CD14-positive monocyte (primary cell): Measurements from ENCODE around the gene TMBIM4. TPM values are rescaled to one million over a fixed set of nuclear protein-coding genes. Genes with fewer than 3 reads are reported as not detected.

ENCODE experiments used
- DNase-seq, 3 donors: peaks; one replicate each; pipeline ENCODE4 v3.0.0-alpha.2; 2011 to 2022
- H2AFZ ChIP-seq: 2 replicates; pipeline ENCODE4 v1.6.0; 2012; ENCODE audit warnings: mild to moderate bottlenecking, low read depth, low read length, inconsistent platforms; ENCODE audit not compliant: insufficient read depth, poor library complexity, severe bottlenecking
- H3K27ac ChIP-seq, 2 donors: 1 replicate in 1 of 2; 2 replicates in 1 of 2; pipeline ENCODE4 v1.5.1; 2012 to 2013; ENCODE audit warnings: low read length in 2 of 2, control low read depth in 1 of 2, inconsistent platforms in 1 of 2, low read depth in 1 of 2, mild to moderate bottlenecking in 1 of 2
- H3K27me3 ChIP-seq, 2 donors: one replicate each; pipeline versions ENCODE4 v1.6.0 to v1.6.1; 2011 to 2013; ENCODE audit warnings: low read length in 2 of 2; ENCODE audit not compliant: control insufficient read depth in 2 of 2, insufficient read depth in 2 of 2
- H3K36me3 ChIP-seq, 2 donors: replicated peaks in 1 of 2; 1 replicate in 1 of 2; 2 replicates in 1 of 2; pipeline versions ENCODE4 v1.5.1 to v1.6.1; 2012 to 2013; ENCODE audit warnings: low read length in 2 of 2, control low read depth in 1 of 2, inconsistent platforms in 1 of 2, mild to moderate bottlenecking in 1 of 2; ENCODE audit not compliant: insufficient read depth in 2 of 2, control insufficient read depth in 1 of 2
- H3K4me1 ChIP-seq, 2 donors: 1 replicate in 1 of 2; 2 replicates in 1 of 2; pipeline versions ENCODE4 v1.5.1 to v1.6.1; 2012 to 2013; ENCODE audit warnings: low read length in 2 of 2, control low read depth in 1 of 2, inconsistent platforms in 1 of 2, mild to moderate bottlenecking in 1 of 2, moderate library complexity in 1 of 2; ENCODE audit not compliant: insufficient read depth in 2 of 2, control insufficient read depth in 1 of 2
- H3K4me2 ChIP-seq: replicated peaks from 2 replicates; pipeline ENCODE3; 2012; ENCODE audit warnings: low read length, moderate library complexity, mild to moderate bottlenecking; ENCODE audit not compliant: poor library complexity, severe bottlenecking; ENCODE audit errors: extremely low read depth
- H3K4me3 ChIP-seq, 3 experiments: fragments of 200-600 bp in 1 of 3; sonication (generic) in 1 of 3; replicated peaks in 1 of 3; 1 replicate in 2 of 3; 2 replicates in 1 of 3; pipeline ENCODE4 v1.5.1; 2011 to 2013; ENCODE audit warnings: low read length in 3 of 3, mild to moderate bottlenecking in 3 of 3, control low read depth in 2 of 3, low read depth in 2 of 3, inconsistent platforms in 1 of 3, moderate library complexity in 1 of 3
- H3K79me2 ChIP-seq: 2 replicates; pipeline ENCODE4 v1.6.0; 2012; ENCODE audit warnings: mild to moderate bottlenecking, control low read depth, inconsistent platforms, low read length, moderate library complexity; ENCODE audit not compliant: insufficient read depth
- H3K9ac ChIP-seq: 2 replicates; pipeline ENCODE4 v1.6.0; 2017; ENCODE audit warnings: low read length, mild to moderate bottlenecking; ENCODE audit not compliant: insufficient read depth, poor library complexity, severe bottlenecking
- H3K9me3 ChIP-seq, 2 donors: replicated peaks in 1 of 2; 1 replicate in 1 of 2; 2 replicates in 1 of 2; pipeline versions ENCODE4 v1.5.1 to v1.6.1; 2012 to 2013; ENCODE audit warnings: low read length in 2 of 2, control low read depth in 1 of 2; ENCODE audit not compliant: control insufficient read depth in 1 of 2, insufficient read depth in 1 of 2
- H4K20me1 ChIP-seq: 2 replicates; pipeline ENCODE4 v1.6.0; 2012; ENCODE audit warnings: mild to moderate bottlenecking, low read length, control low read depth, moderate library complexity; ENCODE audit not compliant: insufficient read depth
- H3K27ac Mint-ChIP-seq, 7 donors: one replicate each; pipeline ENCODE4 v1.8.0; 2020; ENCODE audit warnings: mild to moderate bottlenecking in 7 of 7, mixed read lengths in 7 of 7, moderate library complexity in 6 of 7, inconsistent platforms in 2 of 7
- H3K27me3 Mint-ChIP-seq, 3 donors: one replicate each; pipeline ENCODE4 v1.8.0; 2021 to 2022; ENCODE audit warnings: low read depth in 3 of 3, mild to moderate bottlenecking in 3 of 3, mixed read lengths in 3 of 3, moderate library complexity in 3 of 3, inconsistent platforms in 1 of 3
- H3K36me3 Mint-ChIP-seq, 2 donors: one replicate each; pipeline ENCODE4 v1.8.0; 2020; ENCODE audit warnings: mixed read lengths in 2 of 2, inconsistent platforms in 1 of 2, mild to moderate bottlenecking in 1 of 2
- H3K4me1 Mint-ChIP-seq: one replicate; pipeline ENCODE4 v1.8.0; 2020; ENCODE audit warnings: mild to moderate bottlenecking, mixed read lengths
- H3K4me3 Mint-ChIP-seq, 2 donors: one replicate each; pipeline ENCODE4 v1.8.0; 2020; ENCODE audit warnings: mild to moderate bottlenecking in 2 of 2, mixed read lengths in 2 of 2, moderate library complexity in 1 of 2
- H3K9me3 Mint-ChIP-seq, 7 donors: one replicate each; pipeline ENCODE4 v1.8.0; 2020 to 2022; ENCODE audit warnings: mixed read lengths in 7 of 7, mild to moderate bottlenecking in 6 of 7, moderate library complexity in 6 of 7, inconsistent platforms in 2 of 7
- CTCF ChIP-seq: fragments of 200-600 bp; IDR thresholded peaks from one replicate; pipeline ENCODE4 v1.8.0; 2022; ENCODE audit warnings: antibody characterized with exemption, mild to moderate bottlenecking
- WGBS: methylation state at CpG from one replicate; pipeline ENCODE4 v1.1.5; 2013; ENCODE audit warnings: missing lambda C conversion rate; ENCODE audit not compliant: insufficient coverage; 5-methylcytosine and 5-hydroxymethylcytosine counted together
- intact Hi-C, 2 donors: fragments of 100-400 bp; cut with micrococcal nuclease; formaldehyde crosslinking; loops; one replicate each; pipeline versions ENCODE4 v1.15.0 to v1.15.1; 2023
- polyA plus RNA-seq, 3 donors: library from polyadenylated mRNA; depleted of rRNA in 1 of 3; unstranded in 2 of 3; stranded (reverse) in 1 of 3; fragments of 300-500 nt in 2 of 3; fragments of >200 nt in 1 of 3; fragmentation: Illumina TruSeq in 2 of 3; gene quantifications; 1 replicate in 2 of 3; 2 replicates in 1 of 3; pipeline ENCODE4 v1.2.3, GENCODE V29; 2012 to 2021

Gene TMBIM4
- polyA plus RNA-seq, 3 donors = 153 to 823 (median 694) TPM

GRCh38 chr12:66111605-66112004 lies 58.2 kb downstream of the TMBIM4 start:
- H3K9me3 Mint-ChIP-seq = peaks cover 0 to 2% (median 0%) of the 10 kb centered on the region in 7 donors
- H3K36me3 Mint-ChIP-seq = no peaks in the 10 kb centered on the region
- no peak overlapping the region for H2AFZ ChIP-seq
- no peak for DNase-seq
- H3K4me3 Mint-ChIP-seq = no peak overlapping the region
- intact Hi-C loops = no loop called here
- no peaks in the 10 kb centered on the region for H3K27me3 Mint-ChIP-seq
- no peak overlapping the region for H3K27ac ChIP-seq
- no peak overlapping the region for H3K9ac ChIP-seq
- H3K79me2 ChIP-seq = no peaks in the 10 kb centered on the region
- no peaks in the 10 kb centered on the region for H3K27me3 ChIP-seq
- H3K4me1 Mint-ChIP-seq = peaks cover 16% of the 10 kb centered on the region
- H3K4me3 ChIP-seq = no peak overlapping the region
- H4K20me1 ChIP-seq = no peaks in the 10 kb centered on the region
- H3K4me1 ChIP-seq = peaks cover 7 to 12% of the 10 kb centered on the region in 2 donors
- TF ChIP-seq CTCF = no peak
- H3K36me3 ChIP-seq = no peaks in the 10 kb centered on the region
- no peak overlapping the region for H3K27ac Mint-ChIP-seq
- H3K9me3 ChIP-seq = no peaks in the 10 kb centered on the region
- no peak overlapping the region for H3K4me2 ChIP-seq

DNA sequence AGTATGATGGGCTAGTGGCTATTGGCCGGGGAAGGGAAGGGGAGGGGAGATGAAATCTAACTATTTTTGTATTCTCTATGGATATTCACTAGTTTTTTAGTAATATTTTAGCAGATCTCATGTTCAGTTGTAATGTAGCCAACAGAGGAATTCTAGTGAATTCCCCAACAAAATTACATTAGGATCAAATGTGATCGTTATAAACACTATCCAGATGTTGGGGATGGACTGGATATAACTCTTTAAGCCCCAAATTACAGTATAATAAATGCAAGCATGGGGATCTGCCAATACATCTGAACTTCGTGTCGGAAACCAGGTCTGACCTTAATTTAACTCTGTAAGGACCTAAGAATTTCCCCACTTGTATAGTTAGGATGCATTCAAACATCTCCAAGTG lies 60.7 kb downstream of the TMBIM4 start:
- Histone ChIP-seq H3K27me3 (no peaks in the 10 kb centered on the region), H3K79me2 (no peaks in the 10 kb centered on the region), H3K4me2 (no peak overlapping the region), H4K20me1 (no peaks in the 10 kb centered on the region), H3K9ac (no peak overlapping the region), H3K36me3 (no peaks in the 10 kb centered on the region), H3K9me3 (no peaks in the 10 kb centered on the region), H3K27ac (no peak overlapping the region), H2AFZ (no peak overlapping the region), H3K4me3 (no peak overlapping the region), H3K4me1 (peaks cover 7 to 12% of the 10 kb centered on the region in 2 donors)
- H3K4me3 Mint-ChIP-seq = no peak overlapping the region
- no peak for DNase-seq
- no peaks in the 10 kb centered on the region for H3K9me3 Mint-ChIP-seq
- WGBS = no CpG with 5 or more reads among the region's 4 CpGs
- H3K27ac Mint-ChIP-seq = no peak overlapping the region
- intact Hi-C loops = no loop called here
- no peak for TF ChIP-seq CTCF
- no peaks in the 10 kb centered on the region for H3K27me3 Mint-ChIP-seq
- H3K36me3 Mint-ChIP-seq = no peaks in the 10 kb centered on the region
- H3K4me1 Mint-ChIP-seq = peaks cover 16% of the 10 kb centered on the region
